Spinal cord (tissue), 10 donors: Measurements from ENCODE around the gene CTAGE1. TPM values are rescaled to one million over a fixed set of nuclear protein-coding genes. Genes with fewer than 3 reads are reported as not detected.
A peak's percentile ranks its signal among the peaks of the same experiment; 100 is the strongest.

Source experiments
- DNase-seq, 6 donors: peaks; one replicate each; pipeline versions ENCODE4 v3.0.0 to v3.0.0-alpha.2; 2013 to 2015; ENCODE audit warnings: low spot score in 6 of 6, low read depth in 4 of 6
- H3K27ac ChIP-seq: one replicate; pipeline ENCODE4 v1.5.1; 2013; ENCODE audit warnings: low read depth, low read length, control low read depth
- H3K27me3 ChIP-seq: one replicate; pipeline ENCODE4 v1.6.1; 2013; ENCODE audit warnings: low read length; ENCODE audit not compliant: control insufficient read depth, insufficient read depth
- H3K36me3 ChIP-seq: one replicate; pipeline ENCODE4 v1.6.1; 2013; ENCODE audit warnings: low read length; ENCODE audit not compliant: control insufficient read depth, insufficient read depth
- H3K4me1 ChIP-seq: one replicate; pipeline ENCODE4 v1.6.1; 2013; ENCODE audit warnings: low read length; ENCODE audit not compliant: control insufficient read depth, insufficient read depth
- H3K4me3 ChIP-seq: one replicate; pipeline ENCODE4 v1.5.1; 2013; ENCODE audit warnings: low read depth, low read length, control low read depth
- H3K9me3 ChIP-seq: one replicate; pipeline ENCODE4 v1.6.1; 2013; ENCODE audit warnings: low read length; ENCODE audit not compliant: control insufficient read depth, insufficient read depth
- WGBS: methylation state at CpG from one replicate; pipeline ENCODE4 v1.1.5; 2013; ENCODE audit warnings: missing lambda C conversion rate; ENCODE audit not compliant: insufficient coverage; 5-methylcytosine and 5-hydroxymethylcytosine counted together
- polyA plus RNA-seq, 2 donors: library from polyadenylated mRNA; unstranded; fragments of 120-200 nt; gene quantifications; one replicate each; pipeline ENCODE4 v1.2.1, GENCODE V29; 2013; ENCODE audit not compliant: insufficient read length in 2 of 2
- total RNA-seq, 2 donors: library from RNA; depleted of rRNA in 1 of 2; stranded (reverse); fragments of 120-200 nt in 1 of 2; fragments of >200 nt in 1 of 2; gene quantifications; one replicate each; pipeline versions ENCODE4 v1.2.3 to v1.2.4, GENCODE V29; 2013 to 2014
- donor health status: healthy.

CTAGE1 gene
- total and polyA plus RNA-seq, 4 donors: not detected

- H3K27ac ChIP-seq: no peak overlapping the region
- no peaks in the 10 kb centered on the region for H3K4me1 ChIP-seq
- H3K9me3 ChIP-seq: no peaks in the 10 kb centered on the region
- 40% methylated on average over 1 of the region's 2 CpGs for WGBS
- peak in 1 of 6 donors; percentile 4 for DNase-seq
- H3K36me3 ChIP-seq: no peaks in the 10 kb centered on the region
- no peak overlapping the region for H3K4me3 ChIP-seq
- H3K27me3 ChIP-seq: no peaks in the 10 kb centered on the region
These were observed 38.9 kb downstream of the CTAGE1 start for GRCh38 chr18:22378672-22379282.

GRCh38 chr18:22377769-22378168 lies 39.9 kb downstream of the CTAGE1 start:
- Histone ChIP-seq H3K4me1 (no peaks in the 10 kb centered on the region), H3K9me3 (no peaks in the 10 kb centered on the region), H3K27ac (no peak overlapping the region), H3K27me3 (no peaks in the 10 kb centered on the region), H3K4me3 (no peak overlapping the region), H3K36me3 (no peaks in the 10 kb centered on the region)
- DNase-seq: no peak
- no CpG with 5 or more reads among the region's 1 CpG for WGBS

GRCh38 chr18:22370414-22370813 lies 47.3 kb downstream of the CTAGE1 start:
- no CpG with 5 or more reads among the region's 4 CpGs for WGBS
- H3K36me3 ChIP-seq: no peaks in the 10 kb centered on the region
- DNase-seq: no peak
- H3K9me3 ChIP-seq: no peaks in the 10 kb centered on the region
- H3K27me3 ChIP-seq: no peaks in the 10 kb centered on the region
- H3K4me1 ChIP-seq: no peaks in the 10 kb centered on the region
- H3K4me3 ChIP-seq: no peak overlapping the region
- no peak overlapping the region for H3K27ac ChIP-seq

- Histone ChIP-seq H3K27me3 (peaks cover 2% of the 10 kb centered on the region), H3K27ac (no peak overlapping the region), H3K4me3 (no peak overlapping the region), H3K36me3 (no peaks in the 10 kb centered on the region), H3K9me3 (no peaks in the 10 kb centered on the region), H3K4me1 (no peaks in the 10 kb centered on the region)
- WGBS: 100% methylated on average over 1 of the region's 1 CpG
- no peak for DNase-seq
These were observed 49.7 kb downstream of the CTAGE1 start for GRCh38 chr18:22368021-22368420.

- DNase-seq: no peak
- Histone ChIP-seq H3K27ac (no peak overlapping the region), H3K9me3 (no peaks in the 10 kb centered on the region), H3K4me3 (no peak overlapping the region), H3K4me1 (no peaks in the 10 kb centered on the region), H3K36me3 (no peaks in the 10 kb centered on the region), H3K27me3 (peaks cover 2% of the 10 kb centered on the region)
These were observed 50.4 kb downstream of the CTAGE1 start for GRCh38 chr18:22367303-22367702.

GRCh38 chr18:22363867-22364463 lies 53.8 kb downstream of the CTAGE1 start:
- Histone ChIP-seq H3K27ac (no peak overlapping the region), H3K4me3 (no peak overlapping the region)

More at GRCh38 chr18:22363867-22364463, 53.8 kb downstream of the CTAGE1 start:
- H3K27me3 ChIP-seq: peaks cover 4% of the 10 kb centered on the region
- no peaks in the 10 kb centered on the region for H3K36me3 ChIP-seq
- DNase-seq: no peak
- 83% methylated on average over 1 of the region's 1 CpG for WGBS
- H3K9me3 ChIP-seq: no peaks in the 10 kb centered on the region
- no peaks in the 10 kb centered on the region for H3K4me1 ChIP-seq

Other genes with a start within 250 kb of the CTAGE1 start
- gene GATA6, start 248.3 kb downstream of the CTAGE1 start, total RNA-seq: 1 to 10 TPM in 1 of 2 donors, under 1 TPM in 1; 0.89 to 4.6 TPM
- gene GATA6, start 248.3 kb downstream of the CTAGE1 start, polyA plus RNA-seq: under 1 TPM; 0.29 to 0.42 TPM